ENCODE measurements around the gene NME2. TPM values are rescaled to one million over a fixed set of nuclear protein-coding genes. Genes with fewer than 3 reads are reported as not detected.

Gene NME2
- total RNA-seq, 1 donor, result 162 TPM

- H3K27me3 ChIP-seq (ENCODE audit: insufficient read depth, low read length), result no peaks in the 10 kb centered on the region
- no peak overlapping the region for H3K4me3 ChIP-seq (ENCODE audit: low read length)
Measured at GRCh38 chr17:51221322-51221721, 55.1 kb downstream of the NME2 start.

More at GRCh38 chr17:51221322-51221721, 55.1 kb downstream of the NME2 start:
- H3K4me1 ChIP-seq (ENCODE audit: insufficient read depth, low read length), result peaks cover 5% of the 10 kb centered on the region
- no peaks in the 10 kb centered on the region for H3K9me3 ChIP-seq (ENCODE audit: low read depth, low read length)

Other genes starting within 250 kb of the NME2 start
- 95.4 TPM for gene SPAG9, start 45.5 kb upstream of the NME2 start, total RNA-seq
- gene NME1, start 12.9 kb upstream of the NME2 start, total RNA-seq, result 6.7 TPM
- gene MBTD1, start 93.6 kb downstream of the NME2 start, total RNA-seq, result 35.5 TPM
- 57.6 TPM for gene UTP18, start 94.1 kb downstream of the NME2 start, total RNA-seq

Data from mononuclear cell (primary cell).